Activated CD4-positive, alpha-beta memory T cell treated with anti-CD3 and anti-CD28 coated beads, Interleukin-2, amount 10 ng/mL, durations not matched to agents 7 days and 5 days (primary cell): ENCODE data around the gene RGS7. TPM values are rescaled to one million over a fixed set of nuclear protein-coding genes. Genes with fewer than 3 reads are reported as not detected.
"Not testable (repeated sequence)": the region's sequence is repeated elsewhere in the genome, so short reads cannot be mapped to it uniquely, and the experiment has no call there.

Experiments used
- CTCF ChIA-PET: fragments of 350-600 bp; sonication (Branson Sonifier 250); formaldehyde crosslinking; loops from one replicate; lab custom pipeline; 2021; ENCODE audit warnings: antibody characterized with exemption, inconsistent platforms; lab: Charles Lee
- POLR2A ChIA-PET: fragments of 350-600 bp; sonication (Branson Sonifier 250); formaldehyde crosslinking; loops from one replicate; lab custom pipeline; 2021; ENCODE audit warnings: antibody characterized with exemption; lab: Charles Lee
- DNase-seq: peaks from one replicate; pipeline ENCODE4 v3.0.0-alpha.2; 2020
- H3K27ac Mint-ChIP-seq: one replicate; pipeline ENCODE4 v1.8.0; 2021; ENCODE audit warnings: mild to moderate bottlenecking, mixed read lengths
- H3K27me3 Mint-ChIP-seq: one replicate; pipeline ENCODE4 v1.8.0; 2021; ENCODE audit warnings: mixed read lengths
- H3K36me3 Mint-ChIP-seq: one replicate; pipeline ENCODE4 v1.8.0; 2021; ENCODE audit warnings: low read depth, mixed read lengths
- H3K4me1 Mint-ChIP-seq: one replicate; pipeline ENCODE4 v1.8.0; 2021; ENCODE audit warnings: mixed read lengths
- H3K4me3 Mint-ChIP-seq: one replicate; pipeline ENCODE4 v1.8.0; 2021; ENCODE audit warnings: mild to moderate bottlenecking, mixed read lengths
- H3K9me3 Mint-ChIP-seq: one replicate; pipeline ENCODE4 v1.8.0; 2021; ENCODE audit warnings: mixed read lengths
- total RNA-seq, 2 experiments: library from RNA; stranded (reverse); gene quantifications; one replicate each; pipeline ENCODE4 v1.2.3, GENCODE V29; 2021

Gene RGS7
- total RNA-seq, 2 experiments from 2014 or later, result not detected

DNA sequence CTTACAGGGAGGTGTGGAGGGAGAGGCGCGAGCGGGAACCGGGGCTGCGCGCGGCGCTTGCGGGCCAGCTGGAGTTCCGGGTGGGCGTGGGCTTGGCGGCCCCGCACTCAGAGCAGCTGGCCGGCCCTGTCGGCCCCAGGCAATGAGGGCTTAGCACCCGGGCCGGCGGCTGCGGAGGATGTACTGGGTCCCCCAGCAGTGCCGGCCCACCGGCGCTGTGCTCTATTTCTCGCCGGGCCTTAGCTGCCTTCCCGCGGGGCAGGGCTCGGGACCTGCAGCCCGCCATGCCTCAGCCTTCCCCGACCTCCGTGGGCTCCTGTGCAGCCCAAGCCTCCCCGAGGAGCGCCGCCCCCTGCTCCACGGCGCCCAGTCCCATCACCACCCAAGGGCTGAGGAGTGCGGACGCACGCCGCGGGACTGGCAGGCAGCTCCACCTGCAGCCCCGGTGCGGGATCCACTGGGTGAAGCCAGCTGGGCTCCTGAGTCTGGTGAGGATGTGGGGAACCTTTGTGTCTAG, 594.5 kb downstream of the RGS7 start:
- POLR2A ChIA-PET, H3K27me3 Mint-ChIP-seq, CTCF ChIA-PET, H3K27ac Mint-ChIP-seq, H3K9me3 Mint-ChIP-seq, H3K4me3 Mint-ChIP-seq, H3K4me1 Mint-ChIP-seq, H3K36me3 Mint-ChIP-seq, DNase-seq: not testable (repeated sequence)

DNA sequence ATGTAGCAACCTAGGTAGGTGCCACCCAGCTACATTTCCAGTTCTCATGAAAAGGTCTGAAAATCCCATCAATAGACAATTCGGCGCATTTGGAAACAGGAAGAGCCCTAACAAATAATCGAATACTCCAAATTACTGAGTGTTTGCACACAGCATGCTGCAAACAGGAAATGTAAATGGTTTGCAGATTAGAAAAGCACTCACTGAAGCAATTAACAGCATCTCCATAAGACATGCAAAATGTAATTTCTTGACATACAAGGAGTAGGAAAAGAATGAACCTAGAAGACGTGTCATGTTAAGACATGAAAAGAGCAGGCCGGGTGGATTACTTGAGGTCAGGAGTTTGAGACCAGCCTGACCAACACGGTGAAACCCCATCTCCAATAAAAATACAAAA, 598.2 kb downstream of the RGS7 start:
- H3K36me3 Mint-ChIP-seq, CTCF ChIA-PET, H3K4me1 Mint-ChIP-seq, POLR2A ChIA-PET, H3K4me3 Mint-ChIP-seq, H3K27ac Mint-ChIP-seq, H3K9me3 Mint-ChIP-seq, H3K27me3 Mint-ChIP-seq, DNase-seq: not testable (repeated sequence)

DNA sequence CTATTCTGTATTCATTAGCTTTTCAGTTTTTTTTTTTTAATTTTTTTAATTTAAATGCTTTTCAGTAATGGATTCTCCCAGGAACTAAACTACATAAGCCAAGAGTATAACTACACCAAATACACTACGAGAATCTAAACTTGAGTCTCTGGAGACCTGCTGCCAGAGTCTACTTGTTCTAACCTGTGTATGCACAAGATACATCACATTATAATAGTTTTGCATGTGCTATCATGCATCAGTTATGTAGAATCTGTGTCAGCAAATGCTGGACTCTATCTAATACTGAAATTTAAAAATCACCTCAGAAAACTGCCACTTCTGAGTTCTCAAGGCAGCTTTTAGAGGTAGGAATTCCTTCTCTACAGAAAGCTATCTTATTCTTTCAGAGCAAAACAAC, 598.7 kb downstream of the RGS7 start:
- ChIA-PET POLR2A (no interaction called here), CTCF (no interaction called here)

DNA sequence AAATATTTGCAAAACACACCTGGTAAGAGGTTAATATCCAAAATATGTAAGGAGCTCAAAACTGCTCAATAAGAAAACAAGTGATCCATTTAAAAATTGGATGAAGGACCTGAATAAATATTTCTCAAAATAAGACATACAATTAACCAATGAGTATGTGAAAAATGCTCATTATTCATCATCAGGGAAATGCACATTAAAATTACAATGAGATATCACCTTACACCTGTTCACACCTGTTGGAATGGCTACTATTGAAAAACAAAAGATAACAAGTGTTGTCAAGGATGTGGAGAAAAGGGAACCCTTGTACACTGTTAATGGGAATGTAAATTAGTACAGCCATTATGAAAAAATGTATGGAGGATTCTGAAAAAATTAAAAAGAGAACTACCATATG, 609.1 kb downstream of the RGS7 start:
- POLR2A ChIA-PET, result no interaction called here
- CTCF ChIA-PET, result no interaction called here

More for the DNA sequence above, 598.7 kb downstream of the RGS7 start:
- no peaks in the 10 kb centered on the region for H3K9me3 Mint-ChIP-seq
- no peak overlapping the region for H3K4me3 Mint-ChIP-seq
- DNase-seq, result no peak
- no peaks in the 10 kb centered on the region for H3K36me3 Mint-ChIP-seq
- H3K4me1 Mint-ChIP-seq, result no peaks in the 10 kb centered on the region
- H3K27me3 Mint-ChIP-seq, result no peaks in the 10 kb centered on the region
- H3K27ac Mint-ChIP-seq, result no peak overlapping the region

DNA sequence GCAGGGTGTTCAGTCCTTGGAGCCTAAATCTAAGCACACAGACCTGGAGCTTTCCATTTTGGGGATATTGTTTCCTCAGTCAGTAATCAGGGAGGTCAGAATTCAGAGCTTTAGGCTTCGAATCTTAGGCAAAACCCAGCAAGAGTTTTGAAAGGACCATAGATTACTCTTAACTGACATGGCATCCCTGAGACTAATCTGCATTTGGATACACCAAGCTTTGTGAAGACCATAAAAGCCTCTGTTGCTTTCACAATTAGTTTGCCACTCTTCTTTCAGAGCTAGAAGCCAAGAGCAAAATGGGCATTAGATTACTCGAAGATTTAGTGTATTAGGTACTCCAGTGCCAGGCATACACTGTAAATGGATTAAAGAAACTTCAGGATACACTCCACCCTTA, 613.3 kb downstream of the RGS7 start:
- ChIA-PET POLR2A (no interaction called here), CTCF (no interaction called here)
- DNase-seq, result no peak
- Mint-ChIP-seq H3K27me3 (no peaks in the 10 kb centered on the region), H3K9me3 (peaks cover 1% of the 10 kb centered on the region), H3K4me1 (no peaks in the 10 kb centered on the region), H3K36me3 (no peaks in the 10 kb centered on the region), H3K27ac (no peak overlapping the region), H3K4me3 (no peak overlapping the region)

More for the DNA sequence above, 609.1 kb downstream of the RGS7 start:
- Mint-ChIP-seq H3K4me1 (no peaks in the 10 kb centered on the region), H3K9me3 (peaks cover 1% of the 10 kb centered on the region), H3K4me3 (no peak overlapping the region), H3K36me3 (no peaks in the 10 kb centered on the region), H3K27me3 (no peaks in the 10 kb centered on the region), H3K27ac (no peak overlapping the region)
- DNase-seq, result no peak

DNA sequence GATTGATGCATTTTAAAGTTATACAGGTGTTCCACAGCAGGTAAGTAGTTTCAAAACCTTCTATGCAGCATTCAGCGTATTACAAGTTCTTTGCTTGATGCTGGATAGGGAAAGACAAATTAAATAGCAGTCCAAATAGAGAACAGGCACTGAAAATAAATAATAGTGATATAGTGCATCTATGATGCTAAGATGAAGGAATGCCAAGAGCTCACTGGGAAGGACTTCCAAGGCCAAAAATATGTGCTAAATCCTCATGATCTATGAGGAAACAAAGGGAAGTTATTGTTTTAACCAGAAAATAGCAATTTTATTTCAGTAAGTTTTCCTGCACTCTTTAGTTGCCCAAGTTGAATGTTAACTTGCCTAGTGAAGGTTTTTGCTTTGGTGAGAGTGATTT, 617.3 kb downstream of the RGS7 start:
- no peak for DNase-seq
- ChIA-PET POLR2A (no interaction called here), CTCF (no interaction called here)
- no peaks in the 10 kb centered on the region for H3K36me3 Mint-ChIP-seq
- H3K4me3 Mint-ChIP-seq, result no peak overlapping the region
- H3K27me3 Mint-ChIP-seq, result no peaks in the 10 kb centered on the region
- H3K27ac Mint-ChIP-seq, result no peak overlapping the region
- peaks cover 1% of the 10 kb centered on the region for H3K9me3 Mint-ChIP-seq
- H3K4me1 Mint-ChIP-seq, result no peaks in the 10 kb centered on the region

DNA sequence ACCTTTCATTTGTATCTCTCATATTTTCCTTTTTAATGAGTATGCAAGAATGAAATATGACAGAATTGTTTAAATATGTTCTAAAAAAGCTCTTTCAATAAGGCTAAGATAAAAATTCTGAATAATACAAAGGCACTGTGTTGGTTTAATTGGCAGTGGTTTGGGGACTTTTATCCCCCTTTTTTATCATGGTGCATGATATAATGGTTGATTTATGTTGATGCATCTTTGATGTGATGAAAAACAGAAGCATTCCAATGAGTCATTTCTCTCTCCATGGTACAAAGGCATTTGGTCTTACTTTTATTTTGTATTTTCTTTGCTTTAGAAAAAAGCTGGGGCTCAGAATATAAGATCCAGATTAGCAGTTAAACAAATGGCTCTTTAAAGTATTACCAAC, 617.9 kb downstream of the RGS7 start:
- no peak for DNase-seq
- H3K4me1 Mint-ChIP-seq, result no peaks in the 10 kb centered on the region
- H3K9me3 Mint-ChIP-seq, result peaks cover 1% of the 10 kb centered on the region
- H3K27ac Mint-ChIP-seq, result no peak overlapping the region
- no peaks in the 10 kb centered on the region for H3K27me3 Mint-ChIP-seq
- POLR2A ChIA-PET, result no interaction called here
- CTCF ChIA-PET, result no interaction called here
- no peak overlapping the region for H3K4me3 Mint-ChIP-seq
- H3K36me3 Mint-ChIP-seq, result no peaks in the 10 kb centered on the region

DNA sequence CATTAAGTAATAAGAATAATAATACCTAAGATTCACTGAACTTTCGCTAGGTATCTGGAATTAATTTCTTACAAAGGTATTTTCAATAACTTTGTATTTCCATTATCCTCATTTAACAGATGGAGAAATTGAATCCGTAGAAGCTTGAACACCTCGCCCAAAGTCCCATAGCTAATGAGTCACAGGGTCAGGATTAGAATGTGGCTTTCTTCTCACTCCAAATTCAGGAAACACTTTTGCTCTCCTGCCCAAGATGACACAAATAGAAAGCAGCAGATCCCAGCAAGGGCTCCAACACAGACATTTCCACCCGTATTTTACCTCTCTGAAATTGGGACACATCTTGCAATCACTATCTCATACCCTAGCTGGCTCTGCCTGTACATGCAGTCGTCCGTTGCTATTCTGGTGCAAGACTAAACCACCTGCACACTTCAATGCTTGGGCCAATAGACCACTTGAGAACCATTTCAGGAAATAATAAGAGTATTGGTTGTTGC, 619.2 kb downstream of the RGS7 start:
- no peaks in the 10 kb centered on the region for H3K9me3 Mint-ChIP-seq
- CTCF ChIA-PET, result no interaction called here
- no peaks in the 10 kb centered on the region for H3K27me3 Mint-ChIP-seq
- H3K27ac Mint-ChIP-seq, result no peak overlapping the region
- DNase-seq, result no peak
- H3K4me3 Mint-ChIP-seq, result no peak overlapping the region
- H3K4me1 Mint-ChIP-seq, result no peaks in the 10 kb centered on the region
- POLR2A ChIA-PET, result no interaction called here
- no peaks in the 10 kb centered on the region for H3K36me3 Mint-ChIP-seq

DNA sequence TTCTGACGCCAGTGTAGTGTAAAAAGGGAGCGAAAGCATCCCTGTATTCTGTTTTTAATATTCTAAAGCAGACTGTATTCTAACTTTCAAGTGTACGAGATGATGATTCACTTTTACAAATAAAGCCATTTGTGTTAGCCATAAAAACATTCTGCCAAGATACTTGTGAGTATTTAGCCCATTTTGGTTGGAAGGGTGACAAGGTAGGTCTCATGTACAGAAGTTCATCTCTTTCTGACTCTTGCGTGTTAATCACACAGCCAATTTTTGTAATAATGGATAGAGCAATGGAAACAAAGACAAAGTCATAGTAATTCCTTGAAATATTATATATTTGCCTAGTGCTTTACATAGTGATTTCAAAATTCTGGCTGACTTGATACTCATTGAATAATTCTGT, 619.7 kb downstream of the RGS7 start:
- H3K4me3 Mint-ChIP-seq, result no peak overlapping the region
- H3K27me3 Mint-ChIP-seq, result no peaks in the 10 kb centered on the region
- no peaks in the 10 kb centered on the region for H3K36me3 Mint-ChIP-seq
- ChIA-PET CTCF (no interaction called here), POLR2A (no interaction called here)
- DNase-seq, result no peak
- no peaks in the 10 kb centered on the region for H3K9me3 Mint-ChIP-seq
- H3K4me1 Mint-ChIP-seq, result no peaks in the 10 kb centered on the region
- no peak overlapping the region for H3K27ac Mint-ChIP-seq

DNA sequence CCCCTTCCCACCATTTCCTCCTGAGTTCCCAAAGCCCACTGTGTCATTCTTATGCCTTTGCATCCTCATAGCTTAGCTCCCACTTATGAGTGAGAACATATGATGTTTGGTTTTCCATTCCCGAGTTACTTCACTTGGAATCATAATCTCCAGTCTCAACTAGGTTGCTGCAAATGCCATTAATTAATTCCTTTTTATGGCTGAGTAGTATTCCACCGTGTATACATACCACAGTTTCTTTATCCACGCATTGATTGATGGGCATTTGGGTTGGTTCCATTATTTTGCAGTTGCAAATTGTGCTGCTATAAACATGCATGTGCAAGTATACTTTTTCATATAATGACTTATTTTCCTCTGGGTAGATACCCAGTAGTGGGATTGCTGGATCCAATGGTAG, 622.3 kb downstream of the RGS7 start:
- H3K27ac Mint-ChIP-seq, H3K4me3 Mint-ChIP-seq, POLR2A ChIA-PET, DNase-seq, CTCF ChIA-PET, H3K9me3 Mint-ChIP-seq, H3K36me3 Mint-ChIP-seq, H3K27me3 Mint-ChIP-seq, H3K4me1 Mint-ChIP-seq: not testable (repeated sequence)

DNA sequence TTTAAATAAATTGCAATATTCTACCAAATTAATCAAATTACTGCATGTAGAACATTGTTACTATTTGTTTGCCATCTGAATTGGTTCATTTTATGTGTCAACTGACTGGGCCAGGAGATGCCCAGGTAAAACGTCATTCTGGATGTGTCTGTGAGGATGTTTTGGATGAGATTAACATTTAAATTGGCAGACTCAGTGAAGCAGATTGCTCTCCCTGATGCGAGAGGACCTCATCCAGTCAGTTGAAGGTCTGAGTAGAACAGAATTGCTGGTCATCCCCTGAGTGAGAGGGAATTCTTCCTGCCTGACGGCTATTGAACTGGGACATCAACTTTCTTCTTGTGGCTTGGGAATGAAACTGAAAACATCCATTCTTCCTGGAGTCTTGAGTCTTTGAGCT, 623.0 kb downstream of the RGS7 start:
- H3K9me3 Mint-ChIP-seq, result no peaks in the 10 kb centered on the region
- H3K36me3 Mint-ChIP-seq, result no peaks in the 10 kb centered on the region
- DNase-seq, result no peak
- POLR2A ChIA-PET, result no interaction called here
- H3K27ac Mint-ChIP-seq, result no peak overlapping the region
- H3K4me3 Mint-ChIP-seq, result no peak overlapping the region
- no peaks in the 10 kb centered on the region for H3K4me1 Mint-ChIP-seq
- no peaks in the 10 kb centered on the region for H3K27me3 Mint-ChIP-seq
- CTCF ChIA-PET, result interaction anchor here (0.7 kb wide), 1 partner anchor 94 kb away, joined by 3 read pairs; no protein-coding TSS in a partner anchor

DNA sequence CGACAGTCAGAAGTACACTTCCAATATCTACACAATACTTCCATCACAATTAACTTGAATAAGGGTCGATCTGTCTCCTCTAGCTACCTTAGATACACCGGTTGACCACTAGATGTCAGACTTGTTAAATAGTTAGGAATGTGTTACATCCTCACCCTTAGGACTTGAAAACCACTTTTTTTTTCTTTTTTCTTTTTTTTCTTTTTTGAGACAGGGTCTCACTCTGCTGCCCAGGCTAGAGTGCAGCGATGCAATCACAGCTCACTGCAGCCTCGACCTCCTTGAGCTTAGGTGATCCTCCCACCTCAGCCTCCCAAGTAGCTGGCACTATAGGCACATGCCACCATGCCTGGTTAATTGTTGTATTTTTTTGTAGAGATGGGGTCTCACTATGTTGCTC, 624.6 kb downstream of the RGS7 start:
- Mint-ChIP-seq H3K36me3 (no peaks in the 10 kb centered on the region), H3K4me3 (no peak overlapping the region), H3K4me1 (no peaks in the 10 kb centered on the region), H3K9me3 (no peaks in the 10 kb centered on the region), H3K27me3 (no peaks in the 10 kb centered on the region), H3K27ac (no peak overlapping the region)
- DNase-seq, result no peak
- ChIA-PET POLR2A (no interaction called here), CTCF (interaction anchor here (0.6 to 1.5 kb wide), 7 partner anchors 16 to 786 kb away, joined by 3 to 4 read pairs (median 3); no protein-coding TSS in a partner anchor)
